ENCODE measurements around the gene FUCA2.

GRCh38 chr6:143540192-143540591 lies 28.7 kb upstream of the FUCA2 start:
- TF ChIP-seq CTCF (conservative IDR thresholded peaks at IDR 0.05; ENCODE audit: low read depth in 2 of 2) = no peak
- no peak for TF ChIP-seq REST (IDR thresholded peaks at IDR 0.05; ENCODE audit: unreplicated experiment)

Data from GM23338 (cell line).